A549 (cell line): Measurements from ENCODE around the gene DACT3.

Experiments used
- BCL3 ChIP-seq: fragments of >200 bp; sonication (Bioruptor Twin); formaldehyde crosslinking; IDR thresholded peaks from 3 replicates; pipeline ENCODE4 v1.6.1; 2016
- BHLHE40 ChIP-seq: IDR thresholded peaks from 2 replicates; pipeline ENCODE4 v1.6.1; 2012; ENCODE audit warnings: low read depth, low read length, inconsistent platforms
- CBX2 ChIP-seq: fragments of 200-600 bp; sonication (generic); IDR thresholded peaks from 2 replicates; pipeline ENCODE4 v1.6.1; 2016; ENCODE audit warnings: low read depth, mild to moderate bottlenecking, borderline replicate concordance
- CTCF ChIP-seq: fragments of >200 bp; sonication (Bioruptor Twin); formaldehyde crosslinking; IDR thresholded peaks from 3 replicates; pipeline ENCODE4 v1.5.1; 2016
- E2F6 ChIP-seq: IDR thresholded peaks from 2 replicates; pipeline ENCODE4 v1.6.1; 2012; ENCODE audit warnings: low read depth, borderline replicate concordance
- EP300 ChIP-seq, 2 experiments: fragments of >200 bp; sonication (Bioruptor Twin); formaldehyde crosslinking; IDR thresholded peaks; 2 replicates in 1 of 2; 3 replicates in 1 of 2; pipeline ENCODE4 v1.6.1; 2016 to 2017
- ESRRA ChIP-seq: fragments of 150-350 bp; IDR thresholded peaks from 2 replicates; pipeline ENCODE4 v1.6.1; 2014; ENCODE audit warnings: mild to moderate bottlenecking, low read length, borderline replicate concordance
- NR3C1 ChIP-seq: fragments of >200 bp; sonication (Bioruptor Twin); formaldehyde crosslinking; IDR thresholded peaks from 3 replicates; pipeline ENCODE4 v1.6.1; 2017
- POLR2A ChIP-seq: IDR thresholded peaks from 2 replicates; pipeline ENCODE4 v1.6.1; 2012; ENCODE audit warnings: mild to moderate bottlenecking, low read length
- RAD21 ChIP-seq, 2 experiments: fragments of >200 bp in 1 of 2; sonication (Bioruptor Twin) in 1 of 2; formaldehyde crosslinking in 1 of 2; IDR thresholded peaks in 1 of 2; conservative IDR thresholded peaks in 1 of 2; 2 replicates in 1 of 2; 3 replicates in 1 of 2; pipeline ENCODE4 v1.6.1; 2012 to 2018; ENCODE audit warnings: inconsistent platforms in 1 of 2
- RFX5 ChIP-seq: fragments of 450-650 bp; IDR thresholded peaks from 2 replicates; pipeline ENCODE4 v1.7.1; 2014; ENCODE audit warnings: antibody characterized with exemption, mild to moderate bottlenecking, moderate library complexity
- TF ChIP-seq, protein P1 (sequence below): IDR thresholded peaks from 2 replicates; pipeline ENCODE4 v1.6.1; 2012
- TF ChIP-seq, protein P2 (sequence below): fragments of 150-350 bp; IDR thresholded peaks from 2 replicates; pipeline ENCODE4 v1.6.1; 2014; ENCODE audit warnings: low read depth, mild to moderate bottlenecking, low read length

- TF ChIP-seq CTCF: no peak
- TF ChIP-seq ESRRA: no peak
- TF ChIP-seq BHLHE40: no peak
- no peak for TF ChIP-seq NR3C1
- TF ChIP-seq CBX2: no peak
- TF ChIP-seq EP300 (IDR thresholded peaks at IDR 0.05): no peak
- TF ChIP-seq RAD21 (conservative IDR thresholded peaks at IDR 0.05 in 1 of 2, IDR thresholded peaks at IDR 0.05 in 1 of 2): no peak
- no peak for TF ChIP-seq POLR2A
- TF ChIP-seq, protein P1, sequence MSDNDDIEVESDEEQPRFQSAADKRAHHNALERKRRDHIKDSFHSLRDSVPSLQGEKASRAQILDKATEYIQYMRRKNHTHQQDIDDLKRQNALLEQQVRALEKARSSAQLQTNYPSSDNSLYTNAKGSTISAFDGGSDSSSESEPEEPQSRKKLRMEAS: no peak
- TF ChIP-seq BCL3: no peak
- TF ChIP-seq, protein P2, sequence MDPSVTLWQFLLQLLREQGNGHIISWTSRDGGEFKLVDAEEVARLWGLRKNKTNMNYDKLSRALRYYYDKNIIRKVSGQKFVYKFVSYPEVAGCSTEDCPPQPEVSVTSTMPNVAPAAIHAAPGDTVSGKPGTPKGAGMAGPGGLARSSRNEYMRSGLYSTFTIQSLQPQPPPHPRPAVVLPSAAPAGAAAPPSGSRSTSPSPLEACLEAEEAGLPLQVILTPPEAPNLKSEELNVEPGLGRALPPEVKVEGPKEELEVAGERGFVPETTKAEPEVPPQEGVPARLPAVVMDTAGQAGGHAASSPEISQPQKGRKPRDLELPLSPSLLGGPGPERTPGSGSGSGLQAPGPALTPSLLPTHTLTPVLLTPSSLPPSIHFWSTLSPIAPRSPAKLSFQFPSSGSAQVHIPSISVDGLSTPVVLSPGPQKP: no peak
- TF ChIP-seq E2F6: no peak
- TF ChIP-seq RFX5: no peak
These were observed 24.8 kb downstream of the DACT3 start, which contains the start of gene GNG8 for GRCh38 chr19:46635920-46636761.
